Measurements from ENCODE around the gene PRSS27.
"Not testable (repeated sequence)": the region's sequence is repeated elsewhere in the genome, so short reads cannot be mapped to it uniquely, and the experiment has no call there.

PRSS27 gene

DNA sequence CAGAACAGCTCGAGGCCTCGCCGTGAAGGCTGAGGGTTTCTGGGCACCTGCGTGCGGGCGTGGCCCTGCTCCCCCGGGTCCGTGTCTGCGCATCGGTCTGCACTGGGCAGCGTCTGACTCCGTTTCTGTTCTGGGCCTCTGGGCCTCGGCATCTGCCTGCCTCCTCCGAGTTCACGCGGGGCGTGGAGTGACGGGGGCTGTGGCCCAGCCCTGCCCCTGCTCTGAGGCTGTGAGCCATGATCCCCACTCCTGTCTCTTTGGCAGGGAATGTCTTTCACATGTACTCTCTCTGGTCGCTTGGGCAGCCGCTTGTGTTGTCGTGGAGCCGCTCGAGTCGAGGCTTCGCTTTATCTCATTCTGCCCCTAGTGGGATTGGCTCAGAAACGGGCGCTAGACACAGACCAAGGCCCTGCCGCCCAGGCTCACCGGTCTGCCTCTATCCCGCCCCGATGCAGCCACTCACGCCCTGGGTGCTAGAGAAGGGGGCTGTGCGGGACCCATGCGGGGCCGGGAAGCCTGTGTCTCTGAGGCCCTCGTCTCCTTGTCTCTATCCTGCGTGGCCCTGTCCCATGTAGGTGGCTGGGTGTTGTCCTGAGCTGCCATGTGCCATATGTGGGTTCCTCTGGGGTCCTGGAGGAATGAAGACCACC, 23.3 kb downstream of the PRSS27 start:
- DNase-seq (ENCODE audit: low read depth in 2 of 2) = not testable (repeated sequence)

DNA sequence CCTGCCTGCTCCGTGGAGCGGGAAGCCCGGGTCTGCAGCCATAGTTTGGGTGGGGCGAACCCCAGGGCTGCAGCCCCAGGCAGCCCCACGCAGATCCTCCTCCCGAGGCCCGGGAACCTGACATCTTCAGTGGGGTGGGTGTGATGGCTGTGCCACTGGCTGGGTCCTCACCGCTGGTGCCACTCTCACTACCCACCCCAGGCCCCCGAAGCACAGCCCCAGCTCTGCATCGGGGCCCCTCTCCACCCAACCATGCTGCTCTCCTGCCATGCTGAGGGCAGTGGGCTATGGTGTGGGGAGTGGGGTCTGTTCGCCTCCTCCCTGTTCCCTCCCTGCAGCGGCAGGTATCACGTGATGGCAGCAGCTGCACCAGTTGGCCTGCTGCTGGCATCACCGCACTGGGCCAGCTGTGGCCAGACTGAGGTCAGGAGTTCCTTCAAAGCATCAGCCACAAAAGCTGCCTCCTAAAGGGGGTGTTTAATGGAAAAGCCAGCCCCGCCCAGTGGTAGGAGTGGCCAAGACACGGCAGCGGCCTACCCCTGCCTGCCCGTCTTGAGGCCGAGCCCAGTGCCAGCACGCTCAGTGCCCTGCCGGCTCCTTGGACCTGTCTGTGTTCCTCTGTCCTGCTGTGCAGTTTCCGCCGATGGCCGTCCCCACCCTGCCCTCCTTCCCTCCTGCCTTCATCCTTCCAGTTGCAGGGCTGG, 26.9 kb downstream of the PRSS27 start:
- no peak for DNase-seq (ENCODE audit: low read depth in 2 of 2)

DNA sequence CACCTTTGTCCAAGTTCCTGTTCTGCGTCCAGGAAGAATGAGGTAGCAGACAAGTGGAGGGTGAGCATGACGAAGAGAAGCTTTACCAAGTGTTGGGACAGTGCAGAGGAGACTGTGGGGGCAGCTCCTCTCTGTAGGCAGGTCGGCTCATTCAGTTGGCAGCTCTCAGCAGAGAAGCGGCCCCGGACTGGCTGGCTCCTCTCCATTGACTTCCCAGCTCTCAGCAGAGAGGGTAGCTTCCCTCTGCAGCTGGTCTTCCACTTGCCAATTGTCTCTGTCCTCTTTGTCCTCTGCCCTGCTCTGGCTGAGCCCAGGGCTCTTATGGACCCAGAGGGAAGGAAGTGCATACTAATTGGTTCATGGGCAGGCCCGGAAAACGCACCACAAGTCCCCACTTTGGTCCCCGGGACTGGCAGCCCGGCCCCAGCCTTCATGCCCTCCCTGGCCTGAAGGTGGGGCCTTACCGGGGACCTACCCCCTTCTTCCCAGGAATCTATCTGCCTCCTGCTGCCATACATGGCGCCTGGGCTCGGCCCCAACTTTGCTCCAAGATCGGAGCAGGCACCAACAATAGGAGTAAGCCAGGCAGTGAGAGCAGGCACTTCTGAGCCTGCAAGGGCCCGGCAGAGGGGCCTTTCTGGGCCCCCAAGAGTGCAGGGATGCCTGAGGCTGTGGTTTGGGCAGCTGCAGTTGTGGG, 27.6 kb downstream of the PRSS27 start:
- DNase-seq (ENCODE audit: low read depth in 2 of 2) = no peak

DNA sequence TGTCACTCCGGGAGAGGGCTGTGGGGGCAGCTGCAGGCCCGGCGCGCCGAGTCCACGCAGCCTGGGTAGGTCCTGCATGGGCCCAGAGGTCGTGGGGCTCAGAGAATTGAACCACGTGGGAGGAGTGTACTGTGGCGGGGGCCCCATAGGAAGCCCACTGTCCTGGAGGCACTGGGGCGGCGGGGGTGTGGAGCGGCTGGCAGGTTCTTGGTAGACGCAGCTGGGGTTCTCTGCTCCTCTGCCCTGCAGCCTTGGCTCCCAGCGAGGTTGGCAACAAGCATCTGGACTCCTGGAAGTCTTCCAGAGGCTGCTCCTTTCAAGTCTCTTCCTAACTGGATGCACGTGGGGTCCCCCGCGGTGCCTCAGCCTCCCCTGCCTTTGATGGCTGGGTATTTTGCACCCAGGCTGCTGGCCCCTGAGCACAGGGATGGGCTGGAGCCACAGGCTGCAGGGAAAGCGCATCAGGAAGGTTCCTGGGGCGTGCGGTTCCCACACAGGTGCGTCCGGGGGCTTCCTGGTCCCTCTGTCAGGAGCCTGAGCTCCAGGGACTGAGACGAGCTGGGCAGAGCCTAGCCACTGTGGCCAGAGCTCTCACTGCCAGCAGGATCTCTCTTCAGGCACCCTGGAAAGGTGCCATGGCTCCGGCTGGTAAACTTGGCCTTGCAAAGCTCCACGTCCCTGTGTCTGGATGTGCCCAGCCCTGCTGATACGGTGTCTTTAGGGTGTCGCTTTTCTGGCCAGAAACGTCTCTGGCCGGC, 28.4 kb downstream of the PRSS27 start:
- DNase-seq (ENCODE audit: low read depth in 2 of 2) = no peak

DNA sequence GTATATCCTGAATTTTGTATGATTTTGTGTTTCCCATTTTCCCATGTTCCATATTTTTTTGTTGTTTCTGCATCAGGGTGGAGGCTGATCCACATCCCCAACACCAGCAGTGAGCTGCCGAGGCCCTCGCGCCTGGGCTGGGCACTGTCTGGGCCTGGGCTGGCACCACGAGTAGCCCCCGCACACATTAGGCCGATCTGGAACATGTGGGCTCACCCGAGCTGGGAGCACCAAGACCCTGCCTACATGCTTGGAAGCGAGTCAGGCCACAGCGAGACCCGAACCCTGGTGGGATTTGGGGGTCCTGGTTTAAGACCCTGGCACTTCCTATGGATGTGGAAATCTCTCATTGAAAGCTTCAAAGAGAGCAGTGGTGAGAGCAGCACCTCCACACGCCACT, 29.2 kb downstream of the PRSS27 start:
- no peak for DNase-seq (ENCODE audit: low read depth in 2 of 2)

DNA sequence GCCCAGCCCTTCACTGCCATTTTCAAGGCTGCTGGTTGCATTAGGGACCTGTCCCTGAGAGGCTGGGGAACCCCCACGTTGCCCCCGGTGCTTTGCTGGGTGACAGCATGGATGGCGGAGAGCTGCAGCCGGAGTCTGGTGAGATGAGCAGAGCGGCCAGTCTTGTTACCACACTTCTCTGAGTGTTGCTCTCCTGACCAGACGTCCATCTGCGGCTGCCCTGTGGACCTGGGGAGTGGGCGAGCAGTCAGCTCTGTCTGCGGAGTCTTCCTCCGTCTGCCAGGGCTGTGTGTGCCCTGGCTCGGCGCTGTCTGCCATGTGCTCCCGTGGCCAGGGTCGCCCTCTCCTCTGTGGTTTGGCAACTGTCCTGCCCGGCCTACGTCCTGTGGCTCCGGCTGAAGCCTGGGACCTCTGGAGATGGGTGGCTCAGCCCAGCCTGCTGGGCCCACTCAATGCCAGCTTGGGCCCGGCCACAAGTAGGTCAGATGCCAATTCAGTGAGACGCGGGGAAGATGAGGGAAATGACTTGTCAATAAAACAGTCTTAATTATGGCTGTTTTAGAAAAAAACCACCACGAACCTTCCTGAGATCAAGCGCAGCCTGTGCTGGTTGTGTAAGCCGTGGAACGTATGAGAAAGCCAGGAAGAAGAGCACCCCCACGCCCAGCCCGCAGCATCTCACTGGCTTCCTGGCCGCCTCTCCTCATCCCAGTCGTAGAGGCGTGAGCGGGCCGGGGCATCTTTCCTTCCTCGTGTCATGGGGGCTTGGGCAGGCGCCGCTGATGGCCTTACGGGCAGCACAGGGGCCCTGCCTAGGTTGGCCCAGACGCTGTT, 29.8 kb downstream of the PRSS27 start:
- no peak for DNase-seq (ENCODE audit: low read depth in 2 of 2)

DNA sequence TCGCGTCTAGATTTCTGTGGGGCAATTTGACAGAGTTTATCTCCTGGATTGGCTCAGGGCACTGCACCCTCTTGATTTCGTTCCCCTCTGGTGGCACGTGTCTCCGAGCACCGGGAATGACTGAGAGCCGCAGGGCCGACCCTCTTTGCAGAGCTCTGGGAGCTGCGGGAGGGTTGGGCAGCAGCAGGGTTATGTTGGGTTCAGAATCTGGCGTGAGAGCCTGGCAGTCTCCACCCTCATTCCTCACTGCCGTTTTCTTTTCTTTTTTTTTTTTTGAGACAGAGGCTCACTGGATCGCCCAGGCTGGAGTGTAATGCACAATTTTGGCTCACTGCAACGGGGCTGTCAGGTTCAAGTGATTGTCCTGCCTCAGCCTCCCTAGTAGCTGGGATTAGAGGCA, 30.6 kb downstream of the PRSS27 start:
- not testable (repeated sequence) for DNase-seq (ENCODE audit: low read depth in 2 of 2)

DNA sequence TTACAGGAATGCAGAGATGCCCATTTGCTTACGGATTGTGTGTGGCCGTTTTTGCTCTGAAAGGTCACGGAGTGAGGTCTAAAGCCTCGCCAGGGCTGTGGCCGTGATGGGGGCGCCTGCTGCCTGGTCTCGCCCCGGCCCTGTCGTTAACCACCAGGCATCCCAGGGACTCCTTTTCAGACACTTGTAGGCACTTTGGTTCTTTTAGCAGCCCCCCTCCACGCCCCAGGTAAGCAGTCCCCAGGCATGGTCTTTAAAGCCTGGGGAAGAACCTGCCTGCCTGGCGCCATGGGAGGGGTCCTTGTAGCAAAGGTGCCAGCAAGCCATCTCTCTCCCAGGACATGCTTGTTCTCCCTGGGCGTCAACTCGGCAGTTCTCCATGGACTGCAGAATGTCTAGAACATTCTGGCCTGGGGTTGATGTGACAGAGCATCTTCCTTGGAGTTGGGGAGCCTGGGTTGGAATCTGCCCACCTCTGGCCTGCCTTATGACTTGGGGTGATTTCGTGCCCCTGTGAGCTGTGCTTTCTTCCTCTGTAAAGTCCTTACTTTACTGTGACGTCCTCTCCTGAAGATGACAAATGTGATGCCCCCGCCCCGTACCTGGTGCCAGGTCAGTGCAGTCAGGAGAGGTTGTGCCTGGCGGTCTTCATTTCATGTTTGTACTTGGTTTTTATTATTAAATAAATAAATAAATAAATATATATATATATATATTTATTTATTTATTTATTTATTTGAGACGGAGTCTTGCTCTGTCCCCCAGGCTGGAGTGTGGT, 32.3 kb downstream of the PRSS27 start:
- DNase-seq (ENCODE audit: low read depth in 2 of 2) = no peak

DNA sequence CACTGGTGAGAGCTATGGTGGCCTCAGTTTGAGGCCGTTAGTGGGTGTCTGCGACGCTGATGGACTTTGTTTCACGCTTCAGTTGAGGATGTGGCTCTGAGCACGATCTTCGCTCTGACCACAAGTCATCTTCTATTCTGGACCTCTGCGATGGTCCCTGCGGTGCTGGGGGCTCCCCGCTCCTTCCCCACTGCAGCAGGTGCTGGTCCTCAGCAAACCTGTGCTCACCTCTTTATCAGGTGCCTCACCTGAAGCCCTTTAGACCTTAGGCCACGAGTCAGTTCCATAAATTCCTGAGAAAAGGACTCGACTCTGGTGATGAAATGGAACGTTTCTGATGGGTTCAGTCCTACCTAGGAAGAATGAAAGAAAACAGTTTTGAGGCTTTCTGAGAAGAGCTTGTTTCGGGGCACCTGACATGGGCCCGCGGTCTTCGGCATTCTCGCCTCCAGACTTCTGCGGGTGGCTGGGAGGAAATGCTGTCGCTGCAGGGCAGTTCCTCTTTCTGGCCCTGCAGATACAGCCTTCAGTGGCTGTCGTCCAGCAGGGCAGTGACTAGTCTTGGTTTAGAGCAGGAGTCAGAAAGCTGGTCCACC, 33.0 kb downstream of the PRSS27 start:
- DNase-seq (ENCODE audit: low read depth in 2 of 2) = no peak

DNA sequence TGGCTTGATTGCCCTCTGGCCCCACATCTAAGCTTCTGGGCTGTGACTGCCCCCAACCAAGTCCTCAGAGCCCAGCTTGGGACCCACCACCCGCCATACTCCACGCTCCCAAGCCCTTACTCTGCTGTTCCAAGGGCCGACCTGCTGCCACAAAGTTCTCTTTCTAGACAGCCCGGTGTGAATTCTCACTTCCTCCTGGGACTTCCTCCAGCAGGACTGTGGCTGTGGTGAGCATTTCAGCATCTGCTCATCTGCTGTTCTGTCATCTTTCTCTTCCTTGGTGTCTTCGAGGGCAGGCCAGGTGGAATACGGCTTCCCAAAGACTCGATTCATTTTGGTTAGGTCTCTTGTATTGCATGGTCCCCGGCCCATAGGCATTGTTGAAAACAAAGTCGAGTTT, 33.9 kb downstream of the PRSS27 start:
- DNase-seq (ENCODE audit: low read depth in 2 of 2) = not testable (repeated sequence)

DNA sequence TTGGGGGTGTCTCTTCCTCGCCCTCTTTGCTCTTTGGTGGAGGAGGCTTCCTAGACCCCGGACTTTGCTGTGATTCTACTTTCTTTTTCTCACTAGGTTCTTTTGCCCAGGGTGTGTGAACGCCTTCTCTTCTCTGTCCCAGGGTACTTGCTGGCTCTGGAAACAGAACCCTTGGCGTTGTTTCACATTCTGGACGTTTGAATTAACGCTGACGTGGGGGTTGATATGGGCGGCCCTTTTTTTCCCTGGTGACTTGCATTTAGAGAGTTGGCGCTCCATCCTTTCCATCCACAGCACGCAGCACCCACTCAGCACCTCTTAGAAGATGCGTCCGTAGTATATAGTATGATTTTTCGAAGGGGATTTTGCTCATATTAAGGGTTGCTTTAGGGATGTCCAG, 37.0 kb downstream of the PRSS27 start:
- DNase-seq (ENCODE audit: low read depth in 2 of 2) = not testable (repeated sequence)

DNA sequence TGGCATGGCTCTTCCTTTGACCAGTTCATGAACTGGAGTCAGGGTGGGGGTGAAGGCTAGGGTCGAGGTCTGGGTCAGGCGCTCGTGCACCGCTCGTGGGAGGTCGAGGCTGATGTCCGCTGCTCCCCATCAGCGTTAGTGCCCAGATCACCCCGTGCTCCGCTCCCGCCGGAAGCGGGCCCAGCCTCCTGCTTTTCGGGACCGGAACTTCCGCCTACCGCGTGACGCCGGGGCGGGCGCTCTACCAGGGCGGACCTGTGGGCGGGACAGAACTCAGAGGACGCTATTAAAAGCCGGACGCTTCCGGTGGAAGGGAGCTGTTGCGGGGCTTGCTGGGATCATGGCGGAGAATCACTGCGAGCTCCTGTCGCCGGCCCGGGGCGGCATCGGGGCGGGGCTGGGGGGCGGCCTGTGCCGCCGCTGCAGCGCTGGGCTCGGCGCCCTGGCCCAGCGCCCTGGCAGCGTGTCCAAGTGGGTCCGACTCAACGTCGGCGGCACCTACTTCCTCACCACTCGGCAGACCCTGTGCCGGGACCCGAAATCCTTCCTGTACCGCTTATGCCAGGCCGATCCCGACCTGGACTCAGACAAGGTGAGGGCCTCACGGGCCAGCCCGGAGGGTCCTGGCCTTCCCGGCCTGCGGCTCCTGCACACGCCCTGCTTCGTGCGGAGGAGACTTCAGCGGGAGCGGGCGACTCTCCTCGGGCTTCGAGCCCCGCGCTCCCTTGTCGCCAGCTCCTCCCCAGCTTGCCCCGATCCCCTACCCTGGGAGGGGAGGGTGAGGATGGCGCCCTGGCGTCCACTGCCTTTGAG, 37.6 kb downstream of the PRSS27 start, which contains the start of gene KCTD5:
Gene KCTD5 (plus strand): TSS at position 315 of the 813 bp plus-strand sequence. CDS start 26 bp downstream, at position 341.
- DNase-seq (ENCODE audit: low read depth in 2 of 2) = peak; percentile 93 to 94

DNA sequence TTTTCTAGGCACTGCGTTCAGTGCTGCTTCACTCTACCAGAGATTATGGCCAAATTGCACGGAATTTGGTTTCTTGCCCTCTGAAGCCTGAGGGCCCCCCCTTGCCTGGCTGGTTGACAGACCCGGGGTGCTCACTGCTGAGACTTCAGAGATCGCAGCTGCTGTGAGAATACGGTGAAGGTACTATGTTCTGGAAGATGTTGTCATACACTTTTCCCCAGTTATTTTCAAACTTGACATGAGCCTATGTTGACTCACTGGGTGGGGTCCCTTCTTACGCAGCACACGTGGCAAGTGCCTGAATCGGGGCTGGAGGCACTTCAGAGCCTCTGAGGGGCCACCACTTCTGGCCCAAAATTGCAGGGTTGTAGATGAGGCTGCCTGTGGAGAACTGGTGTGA, 39.7 kb downstream of the PRSS27 start:
- not testable (repeated sequence) for DNase-seq (ENCODE audit: low read depth in 2 of 2)

DNA sequence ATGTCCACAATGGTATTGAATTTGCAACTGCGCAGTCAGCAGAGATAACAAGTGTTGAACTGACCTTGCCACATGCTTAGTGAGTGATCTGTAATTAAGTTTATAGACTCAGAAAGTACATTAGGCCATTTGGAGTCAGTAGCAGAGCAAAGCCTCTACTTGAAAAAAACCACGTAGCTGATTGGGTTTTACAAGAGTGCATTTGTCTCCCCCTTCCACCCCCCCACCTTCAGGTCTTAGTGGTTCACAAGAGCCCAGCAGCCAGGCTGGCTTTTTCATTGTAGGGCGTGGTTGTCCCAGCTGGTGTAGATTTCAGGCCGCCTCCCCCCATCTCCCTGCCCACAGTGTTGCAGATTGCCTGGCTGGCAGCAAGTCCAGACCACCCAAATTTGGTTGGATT, 40.1 kb downstream of the PRSS27 start:
- DNase-seq (ENCODE audit: low read depth in 2 of 2) = not testable (repeated sequence)

DNA sequence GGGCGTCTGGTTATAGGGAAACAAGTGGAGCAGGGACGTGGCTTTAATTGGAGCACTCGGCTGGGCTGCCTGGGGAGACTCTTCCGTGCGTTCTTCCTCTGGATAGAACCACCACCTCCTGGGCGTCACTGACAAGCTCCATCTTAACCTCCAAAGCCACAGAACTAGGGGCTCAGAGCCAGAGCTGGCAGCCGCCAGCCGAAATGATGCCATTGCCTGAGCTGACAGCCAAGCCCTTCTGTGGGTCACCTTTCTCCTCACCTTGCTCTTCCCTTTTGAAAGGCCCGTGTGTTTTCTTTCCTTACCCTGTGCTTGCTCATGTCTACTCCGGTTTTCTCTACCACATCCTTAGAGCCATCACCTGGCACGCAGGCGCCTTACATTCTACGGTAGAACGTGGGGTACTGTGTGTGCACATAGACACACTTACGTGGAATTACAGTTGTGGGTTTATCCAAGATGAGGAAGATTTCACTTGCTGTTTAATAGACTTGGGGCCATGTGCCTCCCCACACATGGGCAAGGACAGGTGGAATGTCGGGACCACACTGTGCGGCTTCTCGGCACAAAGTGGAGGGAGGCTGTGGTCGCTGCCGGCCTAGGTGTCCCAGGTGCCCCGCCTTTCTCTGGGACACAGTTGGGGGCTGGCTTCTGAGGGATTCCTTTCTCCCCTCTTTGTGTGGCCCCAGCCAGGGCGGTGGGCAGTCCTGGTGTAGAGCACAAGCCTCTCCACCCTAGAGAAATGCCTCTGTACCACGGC, 41.6 kb downstream of the PRSS27 start:
- not testable (repeated sequence) for DNase-seq (ENCODE audit: low read depth in 2 of 2)

DNA sequence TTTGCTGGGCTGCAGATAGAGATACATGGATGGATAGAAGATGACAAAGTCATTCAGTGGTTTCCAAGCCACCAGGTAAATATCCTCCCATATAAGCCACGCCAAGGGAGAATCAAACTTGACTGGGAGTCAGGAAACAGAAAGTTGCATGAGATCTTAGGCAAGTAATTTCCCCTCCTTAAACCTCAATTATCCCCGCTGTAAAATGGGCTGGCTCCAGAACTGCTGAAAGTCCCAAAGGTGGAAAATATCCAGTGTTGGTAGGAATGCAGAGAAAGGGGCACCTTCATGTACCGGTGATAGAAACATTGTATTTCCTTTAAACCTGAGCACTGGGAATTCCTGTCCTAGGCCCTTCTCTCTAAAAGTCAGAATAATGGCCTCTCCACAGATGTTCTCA, 43.1 kb downstream of the PRSS27 start:
- not testable (repeated sequence) for DNase-seq (ENCODE audit: low read depth in 2 of 2)

DNA sequence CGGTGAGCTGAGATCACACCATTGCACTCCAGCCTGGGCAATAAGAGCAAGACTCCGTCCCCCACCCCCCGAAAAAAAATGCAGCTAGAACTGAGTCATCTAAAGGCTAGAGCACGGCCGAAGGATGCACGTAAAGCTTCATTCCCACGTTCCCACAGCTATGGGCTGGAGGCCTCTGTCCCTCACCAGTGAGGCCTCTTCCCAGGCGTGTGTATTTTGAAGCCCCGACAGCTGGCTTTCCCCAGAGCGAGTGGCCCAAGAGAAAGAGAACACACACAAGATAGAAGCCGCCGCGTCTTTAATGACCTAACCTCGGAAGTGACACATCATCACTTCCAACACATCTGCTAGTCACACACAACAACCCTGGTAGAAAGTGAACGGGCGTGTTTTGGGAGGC, 44.3 kb downstream of the PRSS27 start:
- no peak for DNase-seq (ENCODE audit: low read depth in 2 of 2)

DNA sequence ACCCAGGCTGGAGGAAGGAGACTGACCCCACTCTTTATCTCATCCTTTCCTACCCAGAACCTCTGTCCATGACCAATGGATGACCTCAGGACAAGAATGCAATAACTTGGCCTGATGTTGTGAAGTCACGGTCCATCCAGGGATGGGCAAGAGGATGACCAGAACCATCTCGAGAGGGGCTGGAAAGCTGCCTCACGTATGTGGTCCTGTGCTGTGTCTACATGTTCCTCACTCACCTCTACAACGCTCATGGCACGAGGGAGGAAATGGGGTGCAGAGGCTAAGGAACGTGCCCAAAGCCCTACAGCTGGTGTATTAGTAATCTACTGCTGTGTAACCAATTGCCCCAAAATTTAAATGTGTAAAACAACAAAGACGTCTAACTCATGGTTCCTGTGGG, 45.0 kb downstream of the PRSS27 start:
- DNase-seq (ENCODE audit: low read depth in 2 of 2) = no peak
